Prostate gland (tissue), 2 donors: Measurements from ENCODE around the gene SPATC1L. TPM values are rescaled to one million over a fixed set of nuclear protein-coding genes. Genes with fewer than 3 reads are reported as not detected.

Experiments used
- DNase-seq: peaks from one replicate; pipeline ENCODE4 v3.0.0-alpha.2; 2019; ENCODE audit warnings: low spot score
- H3K27ac ChIP-seq, 2 donors: fragments of 200-600 bp; sonication (generic); 2 replicates each; pipeline ENCODE4 v1.5.1; 2017 to 2019
- H3K27me3 ChIP-seq: fragments of 200-600 bp; sonication (generic); replicated peaks from 2 replicates; pipeline ENCODE4 v1.5.1; 2019; ENCODE audit not compliant: insufficient read depth
- H3K36me3 ChIP-seq, 2 donors: fragments of 200-600 bp; sonication (generic); 1 replicate in 1 of 2; 2 replicates in 1 of 2; pipeline versions ENCODE4 v1.5.1 to v1.8.1; 2017 to 2019
- H3K4me1 ChIP-seq: fragments of 200-600 bp; sonication (generic); replicated peaks from 2 replicates; pipeline ENCODE4 v1.5.1; 2019
- H3K4me3 ChIP-seq, 2 donors: fragments of 200-600 bp; sonication (generic); 2 replicates each; pipeline ENCODE4 v1.5.1; 2017 to 2019
- H3K9me3 ChIP-seq: fragments of 200-600 bp; sonication (generic); 2 replicates; pipeline ENCODE4 v1.5.1; 2017
- POLR2A ChIP-seq: fragments of 450-650 bp; IDR thresholded peaks from one replicate; pipeline ENCODE4 v1.6.1; 2016; ENCODE audit warnings: antibody characterized with exemption, mild to moderate bottlenecking
- POLR2AphosphoS5 ChIP-seq: sonication (generic); formaldehyde crosslinking; IDR thresholded peaks from one replicate; pipeline ENCODE4 v1.6.1; 2017; ENCODE audit warnings: antibody characterized with exemption
- WGBS: methylation state at CpG from one replicate; pipeline ENCODE4 v1.1.5; 2018; 5-methylcytosine and 5-hydroxymethylcytosine counted together
- intact Hi-C: fragments of 100-400 bp; cut with DNase I; formaldehyde crosslinking; loops from one replicate; pipeline ENCODE4 v1.14.2; 2022
- total RNA-seq, 2 donors: library from RNA; depleted of rRNA; stranded (reverse); fragments of >200 nt; gene quantifications; one replicate each; pipeline ENCODE4 v1.1.0, GENCODE V29; 2016
- TF ChIP-seq, protein P1 (sequence below), 4 experiments: fragments of 200-600 bp in 2 of 4; fragments of 450-650 bp in 2 of 4; sonication (generic) in 2 of 4; IDR thresholded peaks; 1 replicate in 3 of 4; 2 replicates in 1 of 4; pipeline ENCODE4 v1.5.1; 2016 to 2019; ENCODE audit warnings: antibody characterized with exemption in 4 of 4, mild to moderate bottlenecking in 2 of 4, moderate library complexity in 2 of 4

The SPATC1L gene
- total RNA-seq, 2 donors from 2014 or later = 42.0 to 79.4 TPM

DNA sequence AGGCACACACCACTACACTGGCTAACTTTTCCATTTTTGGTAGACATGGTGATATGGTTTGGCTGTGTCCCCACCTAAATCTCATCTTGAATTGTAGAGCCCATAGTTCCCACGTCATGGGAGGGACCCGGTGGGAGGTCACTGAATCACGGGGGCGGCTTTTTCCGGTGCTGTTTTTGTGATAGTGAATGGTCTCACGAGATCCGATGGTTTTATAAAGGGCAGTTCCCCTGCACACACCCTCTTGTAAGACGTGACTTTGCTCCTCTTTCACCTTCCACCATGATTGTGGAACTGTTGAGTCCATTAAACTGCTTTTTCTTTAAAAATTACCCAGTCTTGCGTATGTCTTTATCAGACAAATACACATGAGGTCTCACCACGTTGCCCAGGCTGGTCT is 27.6 kb downstream of the SPATC1L start:
- H3K27ac ChIP-seq = no peak overlapping the region
- TF ChIP-seq, protein P1, sequence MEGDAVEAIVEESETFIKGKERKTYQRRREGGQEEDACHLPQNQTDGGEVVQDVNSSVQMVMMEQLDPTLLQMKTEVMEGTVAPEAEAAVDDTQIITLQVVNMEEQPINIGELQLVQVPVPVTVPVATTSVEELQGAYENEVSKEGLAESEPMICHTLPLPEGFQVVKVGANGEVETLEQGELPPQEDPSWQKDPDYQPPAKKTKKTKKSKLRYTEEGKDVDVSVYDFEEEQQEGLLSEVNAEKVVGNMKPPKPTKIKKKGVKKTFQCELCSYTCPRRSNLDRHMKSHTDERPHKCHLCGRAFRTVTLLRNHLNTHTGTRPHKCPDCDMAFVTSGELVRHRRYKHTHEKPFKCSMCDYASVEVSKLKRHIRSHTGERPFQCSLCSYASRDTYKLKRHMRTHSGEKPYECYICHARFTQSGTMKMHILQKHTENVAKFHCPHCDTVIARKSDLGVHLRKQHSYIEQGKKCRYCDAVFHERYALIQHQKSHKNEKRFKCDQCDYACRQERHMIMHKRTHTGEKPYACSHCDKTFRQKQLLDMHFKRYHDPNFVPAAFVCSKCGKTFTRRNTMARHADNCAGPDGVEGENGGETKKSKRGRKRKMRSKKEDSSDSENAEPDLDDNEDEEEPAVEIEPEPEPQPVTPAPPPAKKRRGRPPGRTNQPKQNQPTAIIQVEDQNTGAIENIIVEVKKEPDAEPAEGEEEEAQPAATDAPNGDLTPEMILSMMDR (IDR thresholded peaks at IDR 0.05) = no peak
- TF ChIP-seq POLR2A (no peak), POLR2AphosphoS5 (no peak)
- intact Hi-C loops = loop anchor here (10.0 kb wide), 1 partner anchor 168 kb away; the partner anchor contains the start of genes C21orf58 and PCNT

DNA sequence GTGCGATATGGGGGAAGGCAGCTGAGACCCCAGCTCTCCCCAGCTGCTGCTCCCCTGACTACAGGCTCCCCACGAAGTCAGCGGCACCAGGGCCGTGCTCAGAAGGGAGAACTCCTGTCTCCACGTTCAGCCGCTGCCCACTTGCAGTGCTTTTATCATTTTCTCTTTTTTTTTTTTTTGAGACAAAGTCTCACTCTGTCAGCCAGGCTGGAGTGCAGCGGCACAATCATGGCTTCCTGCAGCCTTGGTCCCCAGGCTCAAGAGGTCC is 27.9 kb downstream of the SPATC1L start:
- 84% methylated on average over 7 of the region's 7 CpGs for WGBS
- H3K4me3 ChIP-seq = no peak overlapping the region
- intact Hi-C loops = loop anchor here (10.0 kb wide), 1 partner anchor 168 kb away; the partner anchor contains the start of genes C21orf58 and PCNT
- TF ChIP-seq POLR2AphosphoS5 = no peak
- TF ChIP-seq, protein P1 (IDR thresholded peaks at IDR 0.05) = no peak
- TF ChIP-seq POLR2A = no peak
- H3K27ac ChIP-seq = no peak overlapping the region
- DNase-seq = no peak
- no peaks in the 10 kb centered on the region for H3K9me3 ChIP-seq
- H3K4me1 ChIP-seq = no peaks in the 10 kb centered on the region
- no peaks in the 10 kb centered on the region for H3K36me3 ChIP-seq
- H3K27me3 ChIP-seq = no peaks in the 10 kb centered on the region

More for the DNA sequence above, 27.6 kb downstream of the SPATC1L start:
- Histone ChIP-seq H3K27me3 (no peaks in the 10 kb centered on the region), H3K9me3 (no peaks in the 10 kb centered on the region), H3K4me1 (no peaks in the 10 kb centered on the region), H3K4me3 (no peak overlapping the region), H3K36me3 (no peaks in the 10 kb centered on the region)
- WGBS = 84% methylated on average over 10 of the region's 10 CpGs
- DNase-seq = no peak

- Histone ChIP-seq H3K27ac (peak within 1 kb of the TSS in 1 of 2 donors; percentile 92), H3K27me3 (no peaks in the 10 kb centered on the region), H3K36me3 (no peaks in the 10 kb centered on the region), H3K4me3 (no peak within 1 kb of the TSS), H3K4me1 (no peaks in the 10 kb centered on the region), H3K9me3 (no peaks in the 10 kb centered on the region)
- no peak for DNase-seq
- intact Hi-C loops = loop anchor here (10.0 kb wide), 1 partner anchor 169 kb away; the partner anchor contains the start of genes C21orf58 and PCNT
- TF ChIP-seq POLR2A (no peak), POLR2AphosphoS5 (no peak)
- TF ChIP-seq, protein P1 (IDR thresholded peaks at IDR 0.05) = no peak
- WGBS = 87% methylated on average over 34 of the region's 34 CpGs
Observed at GRCh38 chr21:46155514-46156377, 28.5 kb downstream of the SPATC1L start, which contains the start of gene FTCD. FTCD (minus strand) TSS chr21:46155579; CDS start chr21:46155523, 56 bp downstream.

GRCh38 chr21:46154955-46155513 is 29.2 kb downstream of the SPATC1L start:
- TF ChIP-seq POLR2AphosphoS5 (no peak), POLR2A (no peak)
- TF ChIP-seq, protein P1 (IDR thresholded peaks at IDR 0.05) = no peak
- no peak for DNase-seq
- WGBS = 93% methylated on average over 16 of the region's 16 CpGs
- no peaks in the 10 kb centered on the region for H3K36me3 ChIP-seq
- intact Hi-C loops = loop anchor here (10.0 kb wide), 1 partner anchor 170 kb away; the partner anchor contains the start of genes C21orf58 and PCNT
- H3K27ac ChIP-seq = peak overlapping the region in 1 of 2 donors; percentile 92
- H3K4me3 ChIP-seq = no peak overlapping the region
- no peaks in the 10 kb centered on the region for H3K27me3 ChIP-seq
- no peaks in the 10 kb centered on the region for H3K4me1 ChIP-seq
- no peaks in the 10 kb centered on the region for H3K9me3 ChIP-seq
